Measurements from ENCODE around the gene RABEPK. TPM values are rescaled to one million over a fixed set of nuclear protein-coding genes. Genes with fewer than 3 reads are reported as not detected.
"Not testable (repeated sequence)": the region's sequence is repeated elsewhere in the genome, so short reads cannot be mapped to it uniquely, and the experiment has no call there.

Gene RABEPK
- total RNA-seq, 1 donor from 2014 or later = 34.0 TPM

GRCh38 chr9:125243792-125244260, 43.5 kb downstream of the RABEPK start:
- DNase-seq (ENCODE audit: low read depth, low spot score) = no peak

GRCh38 chr9:125246261-125246667, 45.9 kb downstream of the RABEPK start:
- DNase-seq (ENCODE audit: low read depth, low spot score) = no peak

GRCh38 chr9:125254231-125254630, 53.9 kb downstream of the RABEPK start:
- DNase-seq (ENCODE audit: low read depth, low spot score) = no peak

GRCh38 chr9:125255781-125256391, 55.5 kb downstream of the RABEPK start:
- DNase-seq (ENCODE audit: low read depth, low spot score) = no peak

- no peak for DNase-seq (ENCODE audit: low read depth, low spot score)
These were observed 57.9 kb downstream of the RABEPK start for GRCh38 chr9:125258160-125258785.

- DNase-seq (ENCODE audit: low read depth, low spot score) = no peak
These were observed 58.6 kb downstream of the RABEPK start for GRCh38 chr9:125258832-125259534.

GRCh38 chr9:125260561-125260960, 60.2 kb downstream of the RABEPK start:
- DNase-seq (ENCODE audit: low read depth, low spot score) = no peak

- DNase-seq (ENCODE audit: low read depth, low spot score) = no peak
These were observed 61.4 kb downstream of the RABEPK start, which contains the start of gene GAPVD1 for GRCh38 chr9:125261501-125262293. TSS of gene GAPVD1 (plus strand) at chr9:125261826. CDS start at chr9:125298922, 37,096 bp downstream.

GRCh38 chr9:125262294-125262991, 62.1 kb downstream of the RABEPK start:
- no peak for DNase-seq (ENCODE audit: low read depth, low spot score)

GRCh38 chr9:125264068-125264467, 63.7 kb downstream of the RABEPK start:
- DNase-seq (ENCODE audit: low read depth, low spot score) = not testable (repeated sequence)

- DNase-seq (ENCODE audit: low read depth, low spot score) = no peak
These were observed 68.2 kb downstream of the RABEPK start for GRCh38 chr9:125268394-125269013.

GRCh38 chr9:125269014-125269397, 68.7 kb downstream of the RABEPK start:
- DNase-seq (ENCODE audit: low read depth, low spot score) = no peak

GRCh38 chr9:125271081-125271480, 70.7 kb downstream of the RABEPK start:
- DNase-seq (ENCODE audit: low read depth, low spot score) = no peak

GRCh38 chr9:125272697-125273096, 72.4 kb downstream of the RABEPK start:
- no peak for DNase-seq (ENCODE audit: low read depth, low spot score)

GRCh38 chr9:125276771-125277170, 76.4 kb downstream of the RABEPK start:
- no peak for DNase-seq (ENCODE audit: low read depth, low spot score)

- no peak for DNase-seq (ENCODE audit: low read depth, low spot score)
These were observed 77.1 kb downstream of the RABEPK start for GRCh38 chr9:125277411-125277810.

GRCh38 chr9:125280945-125281344, 80.6 kb downstream of the RABEPK start:
- DNase-seq (ENCODE audit: low read depth, low spot score) = no peak
